SK-N-SH treated with all-trans-retinoic acid at 6 μM for 48 hours (cell line): Measurements from ENCODE around the gene KRT40.

ENCODE experiments used
- ATAC-seq: fragments of 200-7000 bp; cut with Tn5 transposase; 3 replicates; pipeline ENCODE4 v1.9.1; 2020; ENCODE audit warnings: mild to moderate bottlenecking, moderate library complexity
- ARNTL ChIP-seq: fragments of 450-650 bp; formaldehyde crosslinking; IDR thresholded peaks from 2 replicates; pipeline ENCODE4 v1.5.0; 2020; ENCODE audit warnings: low read depth, mild to moderate bottlenecking, moderate library complexity, borderline replicate concordance
- BACH2 ChIP-seq: fragments of 250-450 bp; sonication (Bioruptor Pico); IDR thresholded peaks from 2 replicates; pipeline ENCODE4 v1.9.0; 2021; ENCODE audit warnings: mild to moderate bottlenecking, borderline replicate concordance
- CREB5 ChIP-seq: fragments of 250-450 bp; sonication (Bioruptor Pico); IDR thresholded peaks from 2 replicates; pipeline ENCODE4 v1.5.1; 2020; ENCODE audit warnings: low read depth, mild to moderate bottlenecking, moderate library complexity
- CSDC2 ChIP-seq: fragments of 250-450 bp; sonication (Bioruptor Pico); IDR thresholded peaks from 2 replicates; pipeline ENCODE4 v1.5.0; 2020; ENCODE audit warnings: mild to moderate bottlenecking, moderate library complexity
- CSRNP3 ChIP-seq: fragments of 250-450 bp; sonication (Bioruptor Pico); IDR thresholded peaks from 2 replicates; pipeline ENCODE4 v1.5.1; 2021; ENCODE audit warnings: mild to moderate bottlenecking, moderate library complexity
- ESRRG ChIP-seq: fragments of 250-450 bp; sonication (Bioruptor Pico); IDR thresholded peaks from 2 replicates; pipeline ENCODE4 v1.6.1; 2021; ENCODE audit warnings: mild to moderate bottlenecking
- GLIS3 ChIP-seq: fragments of 250-450 bp; sonication (Bioruptor Pico); IDR thresholded peaks from 2 replicates; pipeline ENCODE4 v1.5.0; 2020; ENCODE audit warnings: mild to moderate bottlenecking, moderate library complexity
- ISL1 ChIP-seq: fragments of 250-450 bp; sonication (Bioruptor Pico); IDR thresholded peaks from 2 replicates; pipeline ENCODE4 v2.1.2; 2022; ENCODE audit warnings: mild to moderate bottlenecking, moderate library complexity
- OSR1 ChIP-seq: fragments of 250-450 bp; sonication (Bioruptor Pico); IDR thresholded peaks from 2 replicates; pipeline ENCODE4 v1.8.0; 2022; ENCODE audit warnings: moderate library complexity, mild to moderate bottlenecking, inconsistent platforms
- PATZ1 ChIP-seq: fragments of 250-450 bp; sonication (Bioruptor Pico); IDR thresholded peaks from 2 replicates; pipeline ENCODE4 v1.8.0; 2020; ENCODE audit warnings: mild to moderate bottlenecking, moderate library complexity, borderline replicate concordance
- POU6F1 ChIP-seq: fragments of 250-450 bp; sonication (Bioruptor Pico); IDR thresholded peaks from 2 replicates; pipeline ENCODE4 v1.8.0; 2021; ENCODE audit warnings: low read depth, mild to moderate bottlenecking, moderate library complexity, borderline replicate concordance
- PPARA ChIP-seq: fragments of 250-450 bp; sonication (Bioruptor Pico); IDR thresholded peaks from 2 replicates; pipeline ENCODE4 v1.5.0; 2020; ENCODE audit warnings: mild to moderate bottlenecking, borderline replicate concordance
- RARB ChIP-seq: fragments of 250-450 bp; sonication (Bioruptor Pico); IDR thresholded peaks from 2 replicates; pipeline ENCODE4 v1.8.0; 2021; ENCODE audit warnings: mild to moderate bottlenecking, moderate library complexity
- SNAI2 ChIP-seq: fragments of 250-450 bp; sonication (Bioruptor Pico); IDR thresholded peaks from 2 replicates; pipeline ENCODE4 v1.5.0; 2020; ENCODE audit warnings: mild to moderate bottlenecking, moderate library complexity
- TCF4 ChIP-seq: fragments of 250-450 bp; sonication (Bioruptor Pico); IDR thresholded peaks from 2 replicates; pipeline ENCODE4 v1.8.0; 2021; ENCODE audit warnings: mild to moderate bottlenecking, moderate library complexity, borderline replicate concordance
- TOX ChIP-seq: fragments of 250-450 bp; sonication (Bioruptor Pico); IDR thresholded peaks from 2 replicates; pipeline ENCODE4 v1.8.0; 2021; ENCODE audit warnings: mild to moderate bottlenecking, moderate library complexity, borderline replicate concordance
- TSHZ2 ChIP-seq: fragments of 250-450 bp; sonication (Bioruptor Pico); IDR thresholded peaks from 2 replicates; pipeline ENCODE4 v1.5.0; 2020; ENCODE audit warnings: mild to moderate bottlenecking, moderate library complexity
- ZC3H10 ChIP-seq: fragments of 250-450 bp; sonication (Bioruptor Pico); IDR thresholded peaks from 2 replicates; pipeline ENCODE4 v1.5.1; 2021; ENCODE audit warnings: mild to moderate bottlenecking, moderate library complexity
- ZFP3 ChIP-seq: fragments of 250-450 bp; sonication (Bioruptor Pico); IDR thresholded peaks from 2 replicates; pipeline ENCODE4 v1.5.0; 2020; ENCODE audit warnings: mild to moderate bottlenecking, moderate library complexity
- ZFP30 ChIP-seq: fragments of 450-650 bp; formaldehyde crosslinking; IDR thresholded peaks from 2 replicates; pipeline ENCODE4 v1.5.0; 2022; ENCODE audit warnings: mild to moderate bottlenecking, moderate library complexity
- ZNF565 ChIP-seq: fragments of 450-650 bp; formaldehyde crosslinking; conservative IDR thresholded peaks from 2 replicates; pipeline ENCODE4 v1.5.0; 2020; ENCODE audit warnings: low read depth, mild to moderate bottlenecking, moderate library complexity
- ZNF70 ChIP-seq: fragments of 450-650 bp; formaldehyde crosslinking; IDR thresholded peaks from 2 replicates; pipeline ENCODE4 v1.5.0; 2020; ENCODE audit warnings: mild to moderate bottlenecking, moderate library complexity
- ZNF8 ChIP-seq: fragments of 450-650 bp; formaldehyde crosslinking; IDR thresholded peaks from 2 replicates; pipeline ENCODE4 v1.5.0; 2020; ENCODE audit warnings: mild to moderate bottlenecking, moderate library complexity

KRT40 gene

GRCh38 chr17:41024697-41025096, 40.6 kb upstream of the KRT40 start:
- TF ChIP-seq POU6F1 (CRISPR knock-in tag) (no peak), RARB (CRISPR knock-in tag) (no peak), TCF4 (CRISPR knock-in tag) (no peak), ARNTL (CRISPR knock-in tag) (no peak), ISL1 (CRISPR knock-in tag) (no peak), ZFP3 (CRISPR knock-in tag) (no peak), CREB5 (CRISPR knock-in tag) (no peak), ZC3H10 (CRISPR knock-in tag) (no peak), PPARA (CRISPR knock-in tag) (no peak), GLIS3 (no peak), CSDC2 (CRISPR knock-in tag) (no peak), BACH2 (CRISPR knock-in tag) (no peak), ESRRG (CRISPR knock-in tag) (no peak), OSR1 (CRISPR knock-in tag) (no peak), ZNF70 (CRISPR knock-in tag) (no peak), ZNF8 (CRISPR knock-in tag) (no peak), ZNF565 (CRISPR knock-in tag) (no peak), TOX (CRISPR knock-in tag) (no peak), CSRNP3 (CRISPR knock-in tag) (no peak), ZFP30 (CRISPR knock-in tag) (no peak)
- no peak for ATAC-seq

GRCh38 chr17:41020336-41020735, 36.2 kb upstream of the KRT40 start:
- TF ChIP-seq PATZ1 = no peak
- TF ChIP-seq ZNF8 (CRISPR knock-in tag) = no peak
- no peak for TF ChIP-seq PPARA (CRISPR knock-in tag)
- TF ChIP-seq POU6F1 (CRISPR knock-in tag) = no peak
- no peak for TF ChIP-seq TSHZ2 (CRISPR knock-in tag)
- TF ChIP-seq TCF4 (CRISPR knock-in tag) = no peak
- TF ChIP-seq SNAI2 = no peak
- TF ChIP-seq CSDC2 (CRISPR knock-in tag) = no peak
- no peak for TF ChIP-seq OSR1 (CRISPR knock-in tag)
- no peak for TF ChIP-seq GLIS3
- no peak for TF ChIP-seq ZC3H10 (CRISPR knock-in tag)
- no peak for TF ChIP-seq RARB (CRISPR knock-in tag)
- TF ChIP-seq ZFP3 (CRISPR knock-in tag) = no peak
- no peak for TF ChIP-seq TOX (CRISPR knock-in tag)
- no peak for TF ChIP-seq ZNF70 (CRISPR knock-in tag)
- TF ChIP-seq ESRRG (CRISPR knock-in tag) = no peak
- no peak for TF ChIP-seq CSRNP3 (CRISPR knock-in tag)
- TF ChIP-seq ZFP30 (CRISPR knock-in tag) = no peak
- TF ChIP-seq CREB5 (CRISPR knock-in tag) = no peak
- TF ChIP-seq, all 23 proteins: peak for 0

More at GRCh38 chr17:41020336-41020735, 36.2 kb upstream of the KRT40 start:
- no peak for ATAC-seq
